Measurements from ENCODE around the gene CDC5L.

The CDC5L gene

GRCh38 chr6:44481760-44482159, 94.3 kb downstream of the CDC5L start:
- Mint-ChIP-seq H3K27ac (no peak overlapping the region), H3K27me3 (no peaks in the 10 kb centered on the region), H3K4me1 (no peaks in the 10 kb centered on the region)

DNA sequence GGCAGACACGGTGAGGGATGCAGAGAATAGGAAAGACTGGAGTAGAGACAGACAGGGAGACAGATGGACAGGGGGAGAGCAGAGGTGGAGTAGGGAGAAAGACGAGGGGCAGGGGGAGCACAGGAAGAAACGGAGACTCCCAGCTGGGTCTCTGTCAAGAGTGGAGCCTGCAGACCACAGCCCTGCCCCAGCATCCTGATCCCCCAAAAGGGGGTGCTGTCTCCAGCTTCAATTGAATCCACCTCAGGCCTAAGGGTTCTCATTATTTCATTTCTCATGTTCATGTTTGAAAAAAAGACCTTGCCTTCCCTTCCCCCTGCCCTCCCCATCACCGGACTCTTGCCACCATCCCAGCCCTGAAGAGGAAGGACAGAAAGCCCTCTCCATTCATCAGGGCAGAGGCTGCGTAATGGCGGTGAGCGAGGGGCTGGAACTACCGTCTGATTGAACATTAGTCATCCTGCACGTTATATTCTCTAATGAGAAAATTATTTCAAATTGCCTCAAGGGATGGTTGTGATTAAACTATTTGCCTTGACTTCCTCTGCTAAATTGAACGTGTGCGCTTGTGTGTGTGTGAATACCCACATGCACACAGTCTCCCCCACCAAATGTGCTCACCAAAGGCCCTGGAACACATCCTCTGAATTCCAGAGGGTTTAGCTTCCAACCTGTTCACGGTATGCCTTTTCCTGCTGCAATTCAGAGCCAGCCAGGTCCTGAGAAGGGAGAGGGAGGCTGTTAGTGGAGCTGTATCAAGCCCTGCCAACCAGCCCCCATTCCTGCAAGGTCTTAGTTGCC, 98.3 kb downstream of the CDC5L start:
- ATAC-seq (no peak), DNase-seq (no peak)
- Mint-ChIP-seq H3K9me3 (no peaks in the 10 kb centered on the region), H3K4me3 (no peak overlapping the region), H3K27me3 (peaks cover 17% of the 10 kb centered on the region), H3K27ac (no peak overlapping the region), H3K4me1 (no peaks in the 10 kb centered on the region)

More at GRCh38 chr6:44481760-44482159, 94.3 kb downstream of the CDC5L start:
- H3K9me3 Mint-ChIP-seq = no peaks in the 10 kb centered on the region
- ATAC-seq (no peak), DNase-seq (no peak)
- no peak overlapping the region for H3K4me3 Mint-ChIP-seq

DNA sequence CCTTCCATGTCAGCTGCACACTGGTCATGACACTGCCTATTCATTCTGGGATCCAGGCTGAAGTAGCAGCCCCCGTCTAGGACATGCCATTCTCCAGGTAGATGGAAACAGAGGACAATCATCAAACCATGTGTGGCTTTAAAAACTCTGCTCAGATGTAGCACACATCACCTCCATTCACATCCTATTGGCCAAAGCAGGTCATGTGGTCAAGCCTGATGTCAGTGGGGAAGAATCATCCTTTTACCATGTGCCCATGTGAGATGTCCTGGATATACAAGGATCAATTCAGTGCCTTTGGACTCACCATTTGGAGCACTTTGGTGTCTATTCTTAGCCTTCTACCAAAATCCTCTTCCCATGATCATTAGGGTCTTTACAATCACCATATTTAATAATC, 99.5 kb downstream of the CDC5L start:
- no peaks in the 10 kb centered on the region for H3K9me3 Mint-ChIP-seq
- H3K4me1 Mint-ChIP-seq = no peaks in the 10 kb centered on the region
- no peak overlapping the region for H3K27ac Mint-ChIP-seq
- DNase-seq (no peak), ATAC-seq (no peak)
- H3K27me3 Mint-ChIP-seq = peaks cover 17% of the 10 kb centered on the region
- no peak overlapping the region for H3K4me3 Mint-ChIP-seq

DNA sequence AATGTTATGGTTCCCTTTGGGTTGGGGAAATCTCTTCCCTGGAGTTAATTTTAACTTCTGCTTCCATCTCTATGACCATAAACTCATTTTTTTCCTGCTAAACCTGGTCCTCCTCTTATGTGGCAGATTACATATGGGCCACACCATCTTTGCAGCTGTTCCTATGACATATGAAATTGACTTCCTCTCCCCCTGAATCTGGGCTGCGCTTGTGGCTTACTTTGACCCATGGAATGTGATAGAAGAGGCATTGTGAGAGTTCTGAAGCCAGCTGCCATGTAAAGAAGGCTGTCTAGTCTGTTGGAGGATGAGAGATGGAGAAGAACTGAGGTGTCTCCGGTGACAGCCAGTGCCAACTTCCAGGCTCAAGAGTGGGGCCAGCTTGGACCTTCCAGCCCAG, 100.1 kb downstream of the CDC5L start:
- Mint-ChIP-seq H3K9me3 (no peaks in the 10 kb centered on the region), H3K4me3 (no peak overlapping the region), H3K27ac (no peak overlapping the region), H3K4me1 (no peaks in the 10 kb centered on the region), H3K27me3 (peaks cover 17% of the 10 kb centered on the region)
- ATAC-seq (no peak), DNase-seq (no peak)

DNA sequence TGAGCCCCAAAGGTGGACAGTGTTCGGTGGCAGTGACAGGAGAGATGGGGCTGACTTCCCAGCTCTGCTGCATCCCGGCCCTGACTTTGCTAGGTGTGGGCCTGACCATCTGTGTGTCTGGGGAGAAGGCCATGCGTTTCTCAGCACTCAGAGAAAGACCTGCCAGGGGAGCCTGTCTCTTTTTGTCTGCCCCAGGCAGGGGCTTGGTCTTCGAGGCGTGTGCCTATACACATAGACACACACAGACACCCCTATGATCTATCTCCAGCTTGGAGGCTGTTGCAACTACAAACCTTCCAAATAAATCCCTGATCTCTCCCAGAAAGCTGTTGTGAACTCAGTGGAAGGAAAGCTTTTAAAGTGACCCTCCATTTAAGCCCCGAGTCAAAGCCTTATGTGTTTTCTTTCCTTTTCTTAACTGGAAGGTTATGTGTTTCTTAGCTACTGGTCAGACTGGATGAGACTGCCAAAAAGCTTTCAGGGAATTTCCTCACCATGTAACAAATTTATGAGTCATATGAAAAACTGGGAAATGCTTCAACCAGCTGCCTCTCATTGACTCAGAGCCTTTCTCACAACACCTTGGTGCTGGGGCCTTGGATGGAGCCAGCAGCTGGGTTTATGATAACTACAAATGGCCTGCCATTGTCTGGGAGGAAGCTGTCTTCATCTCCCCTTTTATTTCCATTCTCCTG, 102.6 kb downstream of the CDC5L start:
- Mint-ChIP-seq H3K4me3 (no peak overlapping the region), H3K9me3 (no peaks in the 10 kb centered on the region), H3K4me1 (no peaks in the 10 kb centered on the region), H3K27ac (no peak overlapping the region), H3K27me3 (peaks cover 23% of the 10 kb centered on the region)
- DNase-seq = no peak
- no peak for ATAC-seq

DNA sequence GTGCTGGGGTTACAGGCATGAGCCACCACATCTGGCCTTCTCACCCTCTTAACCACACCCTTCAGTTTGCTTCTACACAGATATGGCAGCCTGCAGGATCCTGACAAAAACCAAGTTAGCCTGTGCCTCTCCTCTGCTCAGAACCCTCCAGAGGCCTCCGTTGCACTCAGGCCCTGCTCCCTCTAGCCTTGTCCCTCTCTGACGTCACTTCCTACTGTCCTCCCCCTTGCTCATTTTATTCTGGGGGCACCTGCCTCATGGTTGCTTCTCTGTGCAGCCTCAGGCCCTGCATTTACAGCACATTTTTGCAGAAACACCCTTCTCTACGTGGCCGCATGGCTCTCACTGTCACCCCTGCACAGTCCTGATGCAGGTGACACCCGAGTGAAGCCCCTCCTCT, 105.6 kb downstream of the CDC5L start:
- no peak overlapping the region for H3K27ac Mint-ChIP-seq
- H3K4me3 Mint-ChIP-seq = no peak overlapping the region
- DNase-seq = no peak
- no peaks in the 10 kb centered on the region for H3K4me1 Mint-ChIP-seq
- H3K9me3 Mint-ChIP-seq = no peaks in the 10 kb centered on the region
- ATAC-seq = no peak
- H3K27me3 Mint-ChIP-seq = peaks cover 10% of the 10 kb centered on the region

- Mint-ChIP-seq H3K4me3 (no peak overlapping the region), H3K9me3 (no peaks in the 10 kb centered on the region), H3K27ac (no peak overlapping the region), H3K4me1 (no peaks in the 10 kb centered on the region), H3K27me3 (peaks cover 6% of the 10 kb centered on the region)
- DNase-seq = no peak
- ATAC-seq = no peak
Observed at GRCh38 chr6:44493593-44493992, 106.1 kb downstream of the CDC5L start.

DNA sequence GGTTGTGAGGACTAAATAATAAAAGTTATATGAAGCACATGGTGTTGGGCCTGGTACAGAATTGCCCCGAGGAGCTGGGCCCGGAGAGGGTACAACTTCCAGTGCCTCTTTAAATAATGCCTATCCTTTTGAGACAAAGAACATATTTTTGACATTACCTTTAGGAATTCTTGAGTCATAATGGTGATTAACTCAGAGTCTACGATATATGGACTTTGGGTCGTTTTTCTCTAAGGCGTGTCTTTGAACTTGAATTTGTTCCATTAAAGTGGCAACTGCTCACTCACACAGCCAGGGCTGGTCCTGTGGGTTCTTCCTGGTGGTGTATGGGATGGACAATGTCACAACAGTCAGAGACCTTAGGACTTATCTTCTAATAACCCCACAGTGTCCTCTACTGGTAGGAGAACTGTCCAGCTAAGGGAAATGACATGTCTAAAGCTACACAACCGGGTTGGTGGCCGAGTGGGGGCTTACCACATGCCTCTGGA, 106.5 kb downstream of the CDC5L start:
- no peak for DNase-seq
- no peak overlapping the region for H3K4me3 Mint-ChIP-seq
- ATAC-seq = no peak
- H3K4me1 Mint-ChIP-seq = no peaks in the 10 kb centered on the region
- H3K9me3 Mint-ChIP-seq = no peaks in the 10 kb centered on the region
- H3K27ac Mint-ChIP-seq = no peak overlapping the region
- peaks cover 6% of the 10 kb centered on the region for H3K27me3 Mint-ChIP-seq

DNA sequence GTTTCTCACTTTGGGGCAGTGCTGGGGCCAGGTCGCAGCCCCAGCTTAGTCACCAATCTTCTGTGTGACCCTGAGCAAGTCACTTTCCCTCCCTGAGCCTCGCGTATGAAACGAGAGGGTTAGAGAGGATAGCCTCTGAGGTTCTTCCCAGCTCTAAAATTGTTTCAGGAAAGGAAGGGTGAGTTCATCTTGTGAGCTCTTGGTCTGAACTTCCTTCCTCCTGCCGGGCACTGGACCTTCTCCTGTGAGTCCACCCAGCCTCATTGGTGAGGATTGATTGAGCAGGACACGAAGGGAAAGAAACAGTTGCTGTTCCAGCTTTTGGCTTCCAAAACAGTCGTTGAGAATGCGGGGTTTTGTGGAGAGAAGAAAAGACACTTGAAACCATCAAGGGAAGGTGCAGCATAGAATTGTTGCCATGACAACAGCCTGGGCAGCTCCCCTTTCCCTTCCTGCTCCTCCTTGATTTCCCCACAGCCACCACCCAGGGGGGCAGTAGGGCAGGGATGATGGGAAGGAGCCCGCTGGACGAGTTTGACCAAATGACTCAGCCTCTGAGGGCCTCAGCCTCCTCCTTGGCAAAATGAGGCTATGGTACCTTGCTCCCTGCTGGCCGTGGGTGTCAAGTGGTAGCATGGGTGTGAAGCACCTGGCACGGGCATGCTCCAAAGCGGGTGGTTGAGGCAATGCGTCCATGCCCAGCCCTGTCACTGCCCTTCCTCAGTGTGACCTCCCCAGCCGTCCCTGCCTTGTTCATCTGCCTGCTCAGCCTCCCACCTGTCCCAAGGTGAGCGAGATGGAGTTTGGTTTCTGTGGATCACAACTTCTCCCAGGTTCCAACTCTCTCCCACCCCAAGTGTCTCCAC, 107.8 kb downstream of the CDC5L start:
- DNase-seq = no peak
- no peak overlapping the region for H3K4me3 Mint-ChIP-seq
- H3K9me3 Mint-ChIP-seq = peaks cover 0 to 5% of the 10 kb centered on the region in 2 donors
- no peak overlapping the region for H3K27ac Mint-ChIP-seq
- H3K27me3 Mint-ChIP-seq = peaks cover 6% of the 10 kb centered on the region
- no peaks in the 10 kb centered on the region for H3K4me1 Mint-ChIP-seq
- no peak for ATAC-seq

DNA sequence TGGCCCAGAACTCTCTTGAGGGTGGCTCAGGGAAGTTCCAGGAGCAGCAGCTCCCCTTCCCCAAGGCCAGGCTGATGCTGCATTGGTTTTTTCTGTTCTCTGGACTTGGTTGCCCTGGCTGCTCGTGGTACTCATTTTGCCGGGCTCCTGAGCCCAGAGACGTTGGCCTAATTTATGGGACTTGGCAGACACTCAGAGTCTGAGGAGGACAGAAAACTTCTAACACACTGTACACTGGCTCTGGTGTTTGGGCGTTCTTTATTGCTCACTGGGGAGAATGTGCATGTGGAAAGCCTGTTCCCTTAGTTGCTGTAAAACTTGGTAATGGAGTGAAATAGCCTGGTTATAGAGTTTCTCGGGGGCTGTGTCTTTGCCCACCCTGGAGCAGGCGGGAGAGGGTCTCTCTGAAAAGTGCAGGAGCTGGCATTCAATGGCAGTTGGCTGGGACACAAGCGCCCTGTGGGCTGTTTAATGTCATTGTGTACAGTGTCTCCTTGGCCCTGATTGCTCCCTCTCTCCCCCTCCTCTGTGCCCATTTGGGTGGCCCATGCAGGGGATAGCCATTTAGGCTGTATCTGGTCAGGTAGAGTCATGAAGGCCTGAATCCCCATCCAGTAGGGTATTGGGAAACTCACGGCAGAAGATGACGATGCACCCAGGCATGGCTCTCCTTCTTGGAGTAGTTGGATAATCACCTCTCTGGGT, 109.3 kb downstream of the CDC5L start:
- Mint-ChIP-seq H3K27me3 (peaks cover 6% of the 10 kb centered on the region), H3K4me3 (no peak overlapping the region), H3K27ac (no peak overlapping the region), H3K4me1 (no peaks in the 10 kb centered on the region), H3K9me3 (peaks cover 0 to 6% of the 10 kb centered on the region in 2 donors)
- ATAC-seq = no peak
- DNase-seq = no peak

DNA sequence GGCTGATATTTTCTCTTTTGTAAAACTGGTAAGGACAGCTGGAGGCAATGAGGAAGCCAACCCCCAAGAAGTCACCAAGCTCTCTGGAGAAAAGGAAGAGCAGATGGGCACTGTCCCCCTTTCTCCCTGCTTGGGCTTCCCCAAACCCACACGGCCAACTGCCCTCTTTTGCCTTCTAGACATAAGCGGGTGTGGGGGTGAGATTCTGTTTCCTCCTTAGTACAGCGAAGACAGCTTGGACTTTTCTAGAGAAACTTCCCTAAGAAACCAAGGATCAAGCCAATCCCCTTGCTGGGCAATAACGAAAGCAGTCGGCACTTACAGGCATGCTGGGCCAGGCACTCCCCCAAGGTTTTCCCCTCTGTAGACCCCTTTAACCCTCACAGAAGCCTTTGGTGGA, 110.3 kb downstream of the CDC5L start:
- Mint-ChIP-seq H3K27me3 (peaks cover 6% of the 10 kb centered on the region), H3K27ac (no peak overlapping the region)

DNA sequence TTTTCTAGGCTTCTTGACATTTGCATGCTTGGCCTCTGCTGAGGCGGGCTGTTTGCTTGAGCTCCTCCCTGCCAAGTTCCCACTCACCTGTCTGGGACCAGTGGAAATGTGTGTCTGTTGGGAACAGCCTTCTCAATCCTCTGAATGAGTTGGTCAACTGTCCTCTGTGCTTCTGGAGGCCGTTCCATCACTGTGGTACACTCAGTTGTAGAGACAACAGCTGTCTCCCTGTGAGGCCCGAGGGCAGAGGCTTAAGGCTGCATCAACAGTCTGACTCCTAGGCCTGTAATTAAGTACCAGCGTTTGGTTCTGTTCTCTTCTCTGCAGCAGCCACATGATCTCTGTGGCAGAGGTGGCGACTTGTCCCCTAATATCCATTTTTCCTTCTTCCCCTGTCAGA, 110.9 kb downstream of the CDC5L start:
- ATAC-seq = no peak
- no peak overlapping the region for H3K27ac Mint-ChIP-seq
- H3K9me3 Mint-ChIP-seq = peaks cover 0 to 6% of the 10 kb centered on the region in 2 donors
- no peaks in the 10 kb centered on the region for H3K4me1 Mint-ChIP-seq
- no peak overlapping the region for H3K4me3 Mint-ChIP-seq
- no peak for DNase-seq
- H3K27me3 Mint-ChIP-seq = peaks cover 1% of the 10 kb centered on the region

More for the DNA sequence above, 110.3 kb downstream of the CDC5L start:
- no peak for ATAC-seq
- H3K9me3 Mint-ChIP-seq = peaks cover 0 to 6% of the 10 kb centered on the region in 2 donors
- H3K4me3 Mint-ChIP-seq = no peak overlapping the region
- no peak for DNase-seq
- H3K4me1 Mint-ChIP-seq = no peaks in the 10 kb centered on the region

DNA sequence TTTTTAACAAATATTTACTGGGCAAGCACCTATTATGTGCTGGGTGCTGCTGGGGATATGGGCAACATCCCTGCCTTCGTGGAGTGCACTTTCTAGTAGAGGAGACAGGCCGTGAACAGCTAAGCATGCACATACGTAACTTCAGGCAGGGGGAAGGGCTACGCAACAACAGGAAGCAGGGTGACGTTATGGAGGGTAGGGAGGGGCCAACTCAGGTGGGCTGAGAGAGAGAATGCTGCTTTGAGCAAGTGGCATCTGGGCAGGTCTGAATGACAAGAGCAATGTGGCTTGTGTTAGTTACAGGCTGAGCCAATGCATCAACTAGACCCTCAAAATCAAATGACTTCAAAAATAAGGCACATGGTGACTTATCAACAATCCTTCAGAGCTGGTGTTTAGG, 112.1 kb downstream of the CDC5L start:
- Mint-ChIP-seq H3K4me3 (no peak overlapping the region), H3K27ac (no peak overlapping the region), H3K9me3 (peaks cover 0 to 6% of the 10 kb centered on the region in 2 donors), H3K27me3 (peaks cover 6% of the 10 kb centered on the region), H3K4me1 (no peaks in the 10 kb centered on the region)
- ATAC-seq (no peak), DNase-seq (no peak)

Data from stimulated activated naive CD8-positive, alpha-beta T cell treated with anti-CD3 and anti-CD28 coated beads, Interleukin-15, amount 100 ng/mL, for 72 hours (primary cell).